Measurements from ENCODE around the gene ERGIC2.

The ERGIC2 gene

GRCh38 chr12:29374012-29374411 lies 7.0 kb downstream of the ERGIC2 start:
- DNase-seq: no peak

DNA sequence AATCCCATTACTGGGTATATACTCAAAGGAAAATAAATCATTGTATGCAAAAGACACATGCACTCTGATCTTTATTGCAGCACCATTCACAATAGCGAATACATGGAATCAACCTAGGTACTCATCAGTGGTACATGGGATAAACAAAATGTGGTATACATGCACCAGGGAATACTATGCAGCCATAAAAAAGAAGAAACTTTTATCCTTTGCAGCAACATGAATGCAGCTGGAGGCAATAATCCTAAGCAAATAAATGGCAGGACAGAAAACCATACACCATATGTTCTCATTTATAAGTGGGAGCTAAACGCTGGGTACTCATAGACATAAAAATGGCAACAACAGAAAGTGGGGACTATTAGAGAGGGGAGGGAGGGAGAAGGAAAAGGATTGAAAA lies 15.9 kb downstream of the ERGIC2 start:
- DNase-seq: no peak

- no peak for DNase-seq
Measured at GRCh38 chr12:29354954-29355353, 26.0 kb downstream of the ERGIC2 start.

- no peak for DNase-seq
Measured at GRCh38 chr12:29350080-29350479, 30.9 kb downstream of the ERGIC2 start.

- DNase-seq: no peak
Measured at GRCh38 chr12:29346769-29347421, 34.1 kb downstream of the ERGIC2 start.

GRCh38 chr12:29343022-29343799 lies 37.8 kb downstream of the ERGIC2 start:
- DNase-seq: no peak

DNA sequence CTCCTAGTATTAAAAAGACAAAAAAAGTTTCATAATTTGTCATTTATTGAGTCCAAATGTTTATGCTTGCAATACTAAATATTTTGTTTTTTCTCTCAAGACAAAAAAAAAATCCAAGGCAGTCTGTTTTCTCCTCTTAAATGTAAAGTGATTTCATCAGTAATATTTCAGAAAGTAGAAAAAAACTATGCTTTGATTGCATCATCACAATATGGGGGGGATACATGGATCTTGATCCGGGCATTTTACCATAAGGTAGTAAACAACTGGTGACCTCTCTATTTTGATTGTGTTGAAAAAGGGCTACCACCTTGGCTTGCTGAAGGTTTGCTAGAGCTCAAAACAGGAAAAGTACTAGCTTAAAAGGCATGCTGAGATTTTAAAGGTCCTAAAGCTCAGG lies 43.6 kb downstream of the ERGIC2 start:
- no peak for DNase-seq

- DNase-seq: no peak
Measured at GRCh38 chr12:29334937-29335336, 46.0 kb downstream of the ERGIC2 start.

- DNase-seq: no peak
Measured at GRCh38 chr12:29333178-29333577, 47.8 kb downstream of the ERGIC2 start.

DNA sequence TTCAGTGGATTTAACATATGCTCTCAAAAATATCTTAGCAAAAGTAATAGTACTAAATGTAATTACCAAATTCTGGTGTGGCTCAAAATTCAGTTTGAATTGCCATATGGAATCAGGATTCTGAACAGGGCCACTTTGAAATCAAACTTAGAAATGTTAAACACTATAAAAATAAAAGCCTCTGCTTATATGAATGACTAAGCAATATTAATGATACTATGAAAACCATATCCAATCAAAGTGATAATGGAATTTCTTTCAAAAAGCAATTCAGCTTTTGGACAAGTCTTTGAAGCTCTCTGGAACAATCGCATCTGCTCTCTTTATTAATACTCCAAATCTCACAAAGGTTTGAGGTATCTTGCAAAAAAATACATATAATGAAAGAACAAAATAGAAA lies 51.6 kb downstream of the ERGIC2 start:
- no peak for DNase-seq

DNA sequence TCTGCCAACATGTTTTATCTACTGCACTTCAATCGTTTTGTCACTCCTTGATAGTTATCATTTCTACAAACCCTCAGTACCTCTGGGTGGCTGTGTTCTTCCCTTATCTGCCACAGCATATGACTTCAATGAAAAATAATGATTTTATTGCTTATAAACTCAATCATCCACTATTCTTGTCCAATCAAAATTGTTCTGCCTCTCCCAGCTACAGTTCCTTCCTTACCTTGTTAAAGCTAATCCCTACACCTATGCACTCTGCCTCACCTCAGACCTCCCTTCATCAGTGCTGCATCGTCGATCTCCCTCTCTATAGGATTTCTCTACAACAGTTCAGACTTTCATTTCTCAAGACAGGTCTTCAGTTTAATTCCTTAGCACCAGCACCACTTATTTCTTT lies 58.8 kb downstream of the ERGIC2 start:
- no peak for DNase-seq

- DNase-seq: no peak
Measured at GRCh38 chr12:29320295-29321085, 60.5 kb downstream of the ERGIC2 start.

DNA sequence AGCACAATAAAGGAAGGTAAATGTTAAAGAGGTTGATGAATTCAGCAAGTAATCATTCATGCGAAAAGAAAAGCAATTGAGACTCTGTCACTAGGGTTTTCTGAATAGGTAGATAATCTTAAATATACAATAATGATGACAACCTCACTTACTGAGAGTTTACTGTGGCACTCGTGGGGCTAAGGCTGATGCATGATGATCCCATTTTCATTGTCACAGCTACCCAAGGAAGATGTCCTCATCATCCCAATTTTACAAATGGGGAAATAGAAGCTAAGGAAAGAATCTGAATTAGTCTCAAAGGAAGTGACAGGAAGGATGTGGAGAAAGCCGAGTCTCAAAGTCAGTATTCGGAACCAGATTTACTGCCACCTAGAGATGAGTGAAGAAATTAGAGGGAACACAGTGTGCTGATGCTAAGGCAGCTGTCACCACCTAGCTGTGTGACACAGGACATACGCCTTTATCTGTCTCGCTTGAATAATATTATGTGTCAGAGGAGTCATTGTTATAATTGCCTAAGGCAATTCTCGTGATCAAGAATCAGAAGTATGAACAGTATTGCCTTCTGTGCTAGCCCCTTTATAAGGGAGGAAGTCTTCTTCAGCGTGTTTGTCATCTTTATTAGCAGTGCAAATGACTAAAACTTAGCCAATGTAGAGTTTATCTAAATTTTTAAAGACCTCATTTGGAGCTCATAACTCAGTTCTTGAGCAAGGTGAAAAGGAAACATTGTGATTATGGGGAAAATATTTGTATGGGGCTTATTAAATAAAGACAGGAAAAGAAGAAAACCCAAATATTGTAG lies 63.2 kb downstream of the ERGIC2 start:
- DNase-seq: peak; percentile 64 to 76

DNA sequence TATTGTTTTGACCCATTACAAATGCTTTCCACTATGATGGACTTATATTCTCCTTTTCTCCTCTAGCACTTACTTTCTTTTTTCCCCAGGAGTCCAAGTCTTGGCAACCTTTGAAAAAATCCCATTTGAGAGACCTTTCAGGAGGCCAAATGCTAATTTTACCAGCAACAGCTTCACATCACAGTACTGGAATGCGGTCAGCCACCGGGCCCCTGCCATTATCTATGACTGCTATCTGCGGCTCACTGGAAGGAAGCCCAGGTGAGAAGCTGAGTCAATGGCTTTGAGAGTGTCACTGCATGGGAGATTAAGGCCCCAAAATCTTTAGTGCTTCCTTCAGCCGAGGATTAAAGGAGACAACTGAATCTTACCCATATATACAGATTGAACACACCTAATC lies 64.2 kb downstream of the ERGIC2 start:
- DNase-seq: no peak

DNA sequence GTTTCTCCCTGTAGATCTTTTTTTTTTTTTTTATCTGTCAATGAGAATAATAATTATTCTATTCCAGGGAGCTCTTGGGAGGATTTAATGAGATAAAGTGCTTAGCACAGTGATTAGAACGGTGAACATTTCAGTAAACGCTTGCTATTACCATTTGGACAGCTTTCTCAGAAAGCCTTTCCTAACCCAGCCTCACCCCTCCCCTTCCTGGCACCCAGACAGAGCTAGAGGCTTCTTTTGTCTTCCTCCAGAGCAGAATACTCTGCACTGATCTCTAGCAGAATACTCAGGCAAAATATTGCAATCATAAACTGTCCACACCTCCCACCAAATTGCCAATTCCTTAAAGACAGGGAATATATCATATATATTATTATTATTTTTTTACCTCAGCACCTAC lies 66.6 kb downstream of the ERGIC2 start:
- no peak for DNase-seq

- no peak for DNase-seq
Measured at GRCh38 chr12:29310899-29311298, 70.1 kb downstream of the ERGIC2 start.

- no peak for DNase-seq
Measured at GRCh38 chr12:29309320-29309902, 71.6 kb downstream of the ERGIC2 start.

GRCh38 chr12:29306682-29307081 lies 74.3 kb downstream of the ERGIC2 start:
- DNase-seq: no peak

- DNase-seq: no peak
Measured at GRCh38 chr12:29306266-29306665, 74.7 kb downstream of the ERGIC2 start.

- DNase-seq: no peak
Measured at GRCh38 chr12:29304388-29304787, 76.6 kb downstream of the ERGIC2 start.

DNA sequence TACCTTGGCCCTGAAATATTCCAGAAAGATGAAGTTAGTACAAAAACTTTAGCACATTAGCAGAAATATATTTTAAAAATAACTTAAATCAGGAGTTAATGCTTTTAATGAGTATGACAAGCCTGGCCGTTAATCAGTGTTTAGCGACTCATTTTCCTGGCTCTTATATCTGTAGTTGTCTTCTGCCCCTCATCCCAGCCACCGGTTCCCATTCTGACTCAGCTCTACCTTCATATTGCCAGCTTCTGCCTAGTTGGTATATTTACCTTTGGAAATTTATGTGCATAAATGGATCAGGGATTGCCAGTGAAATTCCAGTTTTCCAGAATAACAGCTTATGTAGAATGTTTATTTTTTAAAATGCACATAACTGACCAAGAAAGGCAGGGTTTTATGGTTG lies 79.9 kb downstream of the ERGIC2 start:
- DNase-seq: no peak

DNA sequence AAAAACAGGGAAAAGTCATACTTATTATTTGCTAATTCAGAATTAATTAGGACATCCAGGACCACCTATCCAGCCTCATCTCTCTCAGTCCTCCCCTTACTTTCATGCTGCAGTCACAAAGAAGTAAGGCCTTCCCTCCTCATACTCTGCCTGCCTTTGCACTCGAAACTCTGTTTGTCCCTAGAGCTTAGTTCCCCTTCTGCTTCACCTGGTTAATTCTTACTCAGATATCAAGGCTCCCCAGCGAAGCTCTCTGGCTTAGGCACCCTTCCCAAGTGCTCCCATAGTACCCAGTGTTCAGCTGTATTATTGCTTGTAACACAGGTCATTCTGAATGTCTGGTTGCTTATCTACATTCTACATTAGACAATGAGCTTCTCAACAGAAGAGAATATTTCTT lies 81.3 kb downstream of the ERGIC2 start:
- DNase-seq: no peak

GRCh38 chr12:29291226-29291625 lies 89.7 kb downstream of the ERGIC2 start:
- no peak for DNase-seq
